ENCODE measurements around the gene DLGAP1. TPM values are rescaled to one million over a fixed set of nuclear protein-coding genes. Genes with fewer than 3 reads are reported as not detected.

DLGAP1 gene
- total and polyA plus RNA-seq, 2 experiments from 2014 or later: 0.13 to 0.22 TPM

DNA sequence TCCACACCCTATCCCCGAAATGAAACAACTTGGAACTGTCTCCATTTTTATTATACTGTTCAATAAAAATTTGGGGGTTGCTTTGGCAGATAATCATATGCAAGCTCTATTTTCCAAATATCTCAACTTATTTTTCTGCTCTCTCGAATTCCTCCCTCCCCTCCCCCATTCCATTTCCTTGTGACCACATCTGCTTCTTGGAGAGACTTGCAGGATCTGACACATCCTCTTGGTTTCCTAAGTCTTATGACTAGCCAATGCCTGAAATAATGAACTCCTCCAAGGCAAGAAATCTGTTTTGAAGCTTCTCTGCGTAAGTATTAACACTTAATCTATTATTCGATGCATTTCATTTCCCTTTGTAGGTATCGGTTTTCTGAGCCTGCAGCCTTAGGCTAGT, 989.1 kb downstream of the DLGAP1 start:
- peaks cover 5% of the 10 kb centered on the region for H3K79me2 ChIP-seq (ENCODE audit: insufficient read depth)
- peak overlapping the region; percentile 40; the same call in 1 of the 2 replicates for H3K4me3 ChIP-seq
- no peaks in the 10 kb centered on the region for H3K9me3 ChIP-seq (ENCODE audit: low read depth)
- in situ Hi-C loops (cut with MboI): loop anchor here (10.0 kb wide), 1 partner anchor 119 kb away; no protein-coding TSS in a partner anchor
- peaks cover 31% of the 10 kb centered on the region for H3K4me1 ChIP-seq (ENCODE audit: insufficient read depth)
- 18 to 21% methylated on average over 5 of the region's 5 CpGs for WGBS, 2 experiments (ENCODE audit: low coverage in 1 of 2, low lambda C conversion rate in 2 of 2, missing lambda C conversion rate in 2 of 2)
- H3K4me2 ChIP-seq (ENCODE audit: unreplicated experiment): peak overlapping the region; percentile 64
- H3K9ac ChIP-seq: peak overlapping the region; percentile 25; the same call in 1 of the 2 replicates
- no peaks in the 10 kb centered on the region for H4K20me1 ChIP-seq (ENCODE audit: insufficient read depth)
- H3K36me3 ChIP-seq (ENCODE audit: low read depth): peaks cover 13% of the 10 kb centered on the region
- H2AFZ ChIP-seq: 0 out of 2 replicates have a peak overlapping the region, but pooled peaks have one; percentile 4
- TF ChIP-seq EZH2phosphoT487 (IDR thresholded peaks at IDR 0.05; ENCODE audit: insufficient read depth, low read depth): no peak
- peak; percentile 92 for DNase-seq
- peaks cover 36% of the 10 kb centered on the region for H3F3A ChIP-seq (ENCODE audit: insufficient read depth)
- peak overlapping the region; percentile 64 for H3K27ac ChIP-seq
- no peaks in the 10 kb centered on the region for H3K9me2 ChIP-seq (ENCODE audit: insufficient read depth)
- no peaks in the 10 kb centered on the region for H3K27me3 ChIP-seq (replicated peaks; ENCODE audit: insufficient read depth)

DNA sequence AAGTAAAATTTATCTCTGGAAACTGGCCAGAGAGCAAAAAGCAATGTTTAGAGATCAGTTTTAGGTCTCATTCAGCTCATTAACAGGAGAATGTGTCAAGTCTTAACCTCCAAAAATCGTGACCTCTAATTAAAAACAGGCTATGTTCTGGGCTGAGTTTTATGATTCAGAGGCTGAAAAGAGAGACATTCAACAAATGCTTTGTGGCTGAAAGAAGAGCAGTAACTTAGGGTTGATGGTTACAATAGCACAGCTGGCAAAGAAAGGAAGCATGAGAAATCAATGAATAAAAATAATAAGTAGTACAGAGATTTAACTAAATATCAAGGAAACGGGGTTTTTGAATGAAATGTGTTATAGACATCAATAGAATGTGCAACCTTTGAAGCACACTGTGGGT, 992.1 kb downstream of the DLGAP1 start:
- DNase-seq: peak; percentile 79
- in situ Hi-C loops (cut with MboI): loop anchor here (10.0 kb wide), 1 partner anchor 122 kb away; no protein-coding TSS in a partner anchor
- peak overlapping the region; percentile 46 for H3K27ac ChIP-seq

DNA sequence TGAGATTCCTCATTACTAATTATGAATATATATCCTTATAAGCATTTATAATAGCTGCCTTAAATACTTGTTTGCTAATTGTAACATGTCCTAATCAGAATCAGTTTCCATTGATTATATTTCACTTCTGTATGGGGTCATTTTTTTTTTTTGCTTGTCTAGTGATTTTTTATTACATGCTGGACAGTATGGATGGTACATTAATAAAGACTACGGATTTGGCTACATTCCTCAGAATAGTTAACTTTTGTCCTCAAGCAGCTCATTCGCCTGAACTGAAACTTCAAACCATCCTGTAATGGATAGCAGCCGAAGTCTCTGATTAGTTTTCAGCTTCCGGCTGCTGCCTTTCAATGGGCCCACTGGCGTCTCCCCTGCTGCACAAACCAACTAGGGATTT, 993.4 kb downstream of the DLGAP1 start:
- peaks cover 45% of the 10 kb centered on the region for H3K36me3 ChIP-seq (ENCODE audit: low read depth)

More for the DNA sequence above, 992.1 kb downstream of the DLGAP1 start:
- 1 to 4% methylated on average over 2 of the region's 2 CpGs for WGBS, 2 experiments (ENCODE audit: low coverage in 1 of 2, low lambda C conversion rate in 2 of 2, missing lambda C conversion rate in 2 of 2)
- Histone ChIP-seq H3K36me3 (ENCODE audit: low read depth) (peaks cover 32% of the 10 kb centered on the region), H3K79me2 (ENCODE audit: insufficient read depth) (peaks cover 32% of the 10 kb centered on the region), H3K27me3 (replicated peaks; ENCODE audit: insufficient read depth) (no peaks in the 10 kb centered on the region), H3K4me2 (ENCODE audit: unreplicated experiment) (peak overlapping the region; percentile 39), H4K20me1 (ENCODE audit: insufficient read depth) (no peaks in the 10 kb centered on the region), H3K9me3 (ENCODE audit: low read depth) (no peaks in the 10 kb centered on the region), H3K4me3 (no peak overlapping the region), H3K9ac (peak overlapping the region; percentile 15; the same call in 1 of the 2 replicates), H3K4me1 (ENCODE audit: insufficient read depth) (peaks cover 51% of the 10 kb centered on the region), H3K9me2 (ENCODE audit: insufficient read depth) (no peaks in the 10 kb centered on the region), H3F3A (ENCODE audit: insufficient read depth) (peaks cover 62% of the 10 kb centered on the region), H2AFZ (no peak overlapping the region)
- TF ChIP-seq EZH2phosphoT487 (IDR thresholded peaks at IDR 0.05; ENCODE audit: insufficient read depth, low read depth) (no peak), EZH2 (IDR thresholded peaks at IDR 0.05; ENCODE audit: insufficient read depth, poor library complexity, severe bottlenecking) (no peak)

DNA sequence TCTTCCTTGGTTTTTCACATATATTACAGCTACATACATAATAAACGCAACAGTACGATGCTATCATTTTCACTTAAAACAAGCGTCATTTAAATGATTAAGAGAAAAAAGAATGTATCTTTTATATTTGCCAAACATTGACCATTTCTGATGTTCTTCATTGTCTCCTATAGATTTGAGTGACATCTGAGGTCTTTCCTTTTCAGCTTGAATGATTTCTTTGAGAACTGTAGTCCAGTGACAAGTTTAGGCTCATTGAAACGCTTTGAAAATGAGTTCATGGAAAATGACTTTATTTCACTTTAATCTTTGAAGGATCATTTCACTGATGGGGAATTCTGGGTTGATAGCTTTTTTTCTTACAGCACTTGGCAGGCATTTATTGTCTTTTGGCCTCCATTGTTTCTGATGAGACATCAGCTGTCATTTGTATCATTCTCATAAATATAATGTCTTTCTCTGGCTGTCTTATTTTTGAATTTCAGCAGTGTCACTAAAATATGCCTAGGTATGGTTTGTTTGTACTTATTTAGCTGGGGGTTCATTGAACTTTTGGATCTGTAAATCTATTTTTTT, 994.2 kb downstream of the DLGAP1 start:
- Histone ChIP-seq H3K4me2 (ENCODE audit: unreplicated experiment) (no peak overlapping the region), H3K4me1 (ENCODE audit: insufficient read depth) (peaks cover 48% of the 10 kb centered on the region), H2AFZ (no peak overlapping the region), H3K9me3 (ENCODE audit: low read depth) (no peaks in the 10 kb centered on the region), H3K4me3 (no peak overlapping the region), H3K9ac (no peak overlapping the region), H3K27ac (no peak overlapping the region), H3K9me2 (ENCODE audit: insufficient read depth) (no peaks in the 10 kb centered on the region), H3K36me3 (ENCODE audit: low read depth) (peaks cover 52% of the 10 kb centered on the region), H3K27me3 (replicated peaks; ENCODE audit: insufficient read depth) (no peaks in the 10 kb centered on the region), H4K20me1 (ENCODE audit: insufficient read depth) (no peaks in the 10 kb centered on the region), H3K79me2 (ENCODE audit: insufficient read depth) (peaks cover 53% of the 10 kb centered on the region), H3F3A (ENCODE audit: insufficient read depth) (peaks cover 72% of the 10 kb centered on the region)
- no peak for DNase-seq
- WGBS, 2 experiments (ENCODE audit: low coverage in 1 of 2, low lambda C conversion rate in 2 of 2, missing lambda C conversion rate in 2 of 2): 90% methylated on average over 4 of the region's 4 CpGs
- TF ChIP-seq EZH2 (IDR thresholded peaks at IDR 0.05; ENCODE audit: insufficient read depth, poor library complexity, severe bottlenecking): no peak
- no peak for TF ChIP-seq EZH2phosphoT487 (IDR thresholded peaks at IDR 0.05; ENCODE audit: insufficient read depth, low read depth)
- in situ Hi-C loops (cut with MboI): loop anchor here (10.0 kb wide), 1 partner anchor 124 kb away; no protein-coding TSS in a partner anchor

More for the DNA sequence above, 993.4 kb downstream of the DLGAP1 start:
- H4K20me1 ChIP-seq (ENCODE audit: insufficient read depth): no peaks in the 10 kb centered on the region
- H3K4me1 ChIP-seq (ENCODE audit: insufficient read depth): peaks cover 47% of the 10 kb centered on the region
- no peaks in the 10 kb centered on the region for H3K9me2 ChIP-seq (ENCODE audit: insufficient read depth)
- H3K4me3 ChIP-seq: no peak overlapping the region
- H3K9ac ChIP-seq: no peak overlapping the region
- no peak overlapping the region for H3K4me2 ChIP-seq (ENCODE audit: unreplicated experiment)
- H3F3A ChIP-seq (ENCODE audit: insufficient read depth): peaks cover 70% of the 10 kb centered on the region
- in situ Hi-C loops (cut with MboI): loop anchor here (10.0 kb wide), 1 partner anchor 123 kb away; no protein-coding TSS in a partner anchor
- H2AFZ ChIP-seq: no peak overlapping the region
- H3K27ac ChIP-seq: no peak overlapping the region
- DNase-seq: no peak
- no peaks in the 10 kb centered on the region for H3K9me3 ChIP-seq (ENCODE audit: low read depth)
- WGBS, 2 experiments (ENCODE audit: low coverage in 1 of 2, low lambda C conversion rate in 2 of 2, missing lambda C conversion rate in 2 of 2): 99% methylated on average over 5 of the region's 5 CpGs
- TF ChIP-seq EZH2 (IDR thresholded peaks at IDR 0.05; ENCODE audit: insufficient read depth, poor library complexity, severe bottlenecking) (no peak), EZH2phosphoT487 (IDR thresholded peaks at IDR 0.05; ENCODE audit: insufficient read depth, low read depth) (no peak)
- no peaks in the 10 kb centered on the region for H3K27me3 ChIP-seq (replicated peaks; ENCODE audit: insufficient read depth)
- H3K79me2 ChIP-seq (ENCODE audit: insufficient read depth): peaks cover 45% of the 10 kb centered on the region
